ENCODE measurements around the gene LRIG3.

GRCh38 chr12:58886474-58886873, 33.8 kb downstream of the LRIG3 start:
- TF ChIP-seq CTCF (IDR thresholded peaks at IDR 0.05), result no peak
- TF ChIP-seq POLR2A (IDR thresholded peaks at IDR 0.05), result no peak

All from heart left ventricle (tissue), 13 donors.